GM06990 (cell line): ENCODE results near the gene MAPKAP1.

ENCODE experiments used
- DNase-seq: peaks from one replicate; pipeline ENCODE4 v3.0.0-alpha.2; 2011; ENCODE audit not compliant: insufficient read length; ENCODE audit errors: extremely low read depth
- H3K27me3 ChIP-seq: replicated peaks from 2 replicates; pipeline ENCODE4 v1.6.0; 2011; ENCODE audit warnings: low read length; ENCODE audit not compliant: control insufficient read depth, insufficient read depth
- H3K36me3 ChIP-seq: 2 replicates; pipeline ENCODE4 v1.5.1; 2011; ENCODE audit warnings: low read length; ENCODE audit not compliant: control insufficient read depth, insufficient read depth
- H3K4me3 ChIP-seq: replicated peaks from 2 replicates; pipeline ENCODE4 v1.5.1; 2011; ENCODE audit warnings: low read depth, mild to moderate bottlenecking, control low read depth, low read length
- CTCF ChIP-seq: IDR thresholded peaks from 2 replicates; pipeline ENCODE4 v1.5.1; 2011; ENCODE audit warnings: low read length, control low read depth, mild to moderate bottlenecking, inconsistent platforms; ENCODE audit not compliant: insufficient read depth, poor library complexity, severe bottlenecking

The MAPKAP1 gene

GRCh38 chr9:125429476-125430160 lies 277.4 kb downstream of the MAPKAP1 start:
- Histone ChIP-seq H3K4me3 (no peak overlapping the region), H3K27me3 (no peaks in the 10 kb centered on the region), H3K36me3 (no peaks in the 10 kb centered on the region)
- TF ChIP-seq CTCF: no peak
- DNase-seq: no peak

DNA sequence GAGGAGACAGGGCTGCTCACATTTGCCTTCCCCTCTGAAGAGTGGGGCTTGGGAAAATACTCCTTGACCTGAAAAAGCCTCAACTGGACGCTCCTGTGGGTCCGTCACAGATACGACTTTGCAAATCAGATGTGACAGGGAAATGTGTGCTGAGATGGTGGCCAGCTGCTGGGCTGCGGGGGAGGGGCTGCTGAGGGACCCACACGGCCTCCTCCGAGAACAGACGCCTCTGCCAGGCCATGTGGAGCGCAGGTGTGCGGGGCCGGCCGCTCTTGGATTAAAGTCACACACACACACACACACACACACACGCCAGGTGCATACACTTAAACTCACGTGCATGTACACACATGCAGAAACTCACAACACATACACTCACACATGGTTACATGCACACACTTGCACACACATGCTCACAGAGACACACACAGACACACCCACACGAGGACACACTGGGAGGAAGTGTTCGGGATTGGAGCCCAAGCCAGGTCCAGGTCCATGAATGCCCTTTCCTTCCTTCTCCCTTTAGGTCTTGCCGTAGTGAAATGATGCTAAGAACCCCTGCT lies 278.0 kb downstream of the MAPKAP1 start:
- DNase-seq: no peak
- TF ChIP-seq CTCF: no peak

GRCh38 chr9:125428060-125428901 lies 278.7 kb downstream of the MAPKAP1 start:
- no peaks in the 10 kb centered on the region for H3K36me3 ChIP-seq
- no peak overlapping the region for H3K4me3 ChIP-seq
- no peaks in the 10 kb centered on the region for H3K27me3 ChIP-seq
- TF ChIP-seq CTCF: peak; percentile 84
- DNase-seq: peak; percentile 46

More for the DNA sequence above, 278.0 kb downstream of the MAPKAP1 start:
- Histone ChIP-seq H3K4me3 (no peak overlapping the region), H3K36me3 (no peaks in the 10 kb centered on the region), H3K27me3 (no peaks in the 10 kb centered on the region)

DNA sequence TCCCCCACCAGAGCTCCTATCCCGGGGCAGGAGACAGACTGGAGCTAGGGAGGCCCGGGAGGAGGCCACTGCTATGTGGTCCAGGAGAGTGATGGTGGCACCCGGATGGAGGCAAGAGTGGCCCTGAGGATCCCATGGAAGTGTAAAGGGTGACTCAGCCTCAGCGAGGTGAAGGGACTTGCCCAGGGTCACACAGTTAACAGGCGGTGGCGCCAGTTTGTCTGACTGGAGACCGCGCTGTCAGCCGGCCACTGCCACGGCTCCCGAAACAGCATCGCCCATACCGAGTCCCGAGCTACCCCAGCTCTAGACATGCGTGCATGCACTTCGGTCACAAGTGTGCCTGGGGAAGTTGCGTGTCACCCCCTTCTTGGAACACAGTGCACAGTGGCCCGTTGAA lies 279.5 kb downstream of the MAPKAP1 start:
- Histone ChIP-seq H3K27me3 (no peaks in the 10 kb centered on the region), H3K4me3 (no peak overlapping the region), H3K36me3 (no peaks in the 10 kb centered on the region)
- DNase-seq: no peak
- no peak for TF ChIP-seq CTCF

GRCh38 chr9:125426926-125427325 lies 280.1 kb downstream of the MAPKAP1 start:
- Histone ChIP-seq H3K27me3 (no peaks in the 10 kb centered on the region), H3K4me3 (no peak overlapping the region), H3K36me3 (no peaks in the 10 kb centered on the region)
- no peak for DNase-seq
- TF ChIP-seq CTCF: no peak
